ENCODE data around the gene FKBP15.
"Not testable (repeated sequence)": the region's sequence is repeated elsewhere in the genome, so short reads cannot be mapped to it uniquely, and the experiment has no call there.

FKBP15 gene

GRCh38 chr9:113148781-113149510, 72.1 kb downstream of the FKBP15 start:
- DNase-seq, result no peak

- no peak for DNase-seq
Measured at GRCh38 chr9:113148372-113148705, 72.7 kb downstream of the FKBP15 start.

GRCh38 chr9:113143432-113144227, 77.4 kb downstream of the FKBP15 start:
- no peak for DNase-seq

GRCh38 chr9:113140896-113141295, 80.2 kb downstream of the FKBP15 start:
- not testable (repeated sequence) for DNase-seq

GRCh38 chr9:113139953-113140352, 81.1 kb downstream of the FKBP15 start:
- no peak for DNase-seq

GRCh38 chr9:113139225-113139829, 81.8 kb downstream of the FKBP15 start:
- no peak for DNase-seq

GRCh38 chr9:113138760-113139159, 82.3 kb downstream of the FKBP15 start:
- no peak for DNase-seq

GRCh38 chr9:113137196-113138168, 83.6 kb downstream of the FKBP15 start:
- no peak for DNase-seq

- no peak for DNase-seq
Measured at GRCh38 chr9:113131689-113132151, 89.4 kb downstream of the FKBP15 start.

GRCh38 chr9:113129884-113130283, 91.2 kb downstream of the FKBP15 start:
- DNase-seq, result no peak

GRCh38 chr9:113129466-113129865, 91.6 kb downstream of the FKBP15 start:
- no peak for DNase-seq

- DNase-seq, result no peak
Measured at GRCh38 chr9:113125386-113126035, 95.6 kb downstream of the FKBP15 start.

- DNase-seq, result not testable (repeated sequence)
Measured at GRCh38 chr9:113118829-113119228, 102.2 kb downstream of the FKBP15 start.
